K562 (cell line): ENCODE measurements around the gene PAK1IP1. TPM values are rescaled to one million over a fixed set of nuclear protein-coding genes. Genes with fewer than 3 reads are reported as not detected.

Experiments used
- ARNT ChIP-seq, 2 experiments: fragments of 450-650 bp; IDR thresholded peaks; 2 replicates each; pipeline ENCODE4 v1.6.1; 2016; ENCODE audit warnings: mild to moderate bottlenecking in 1 of 2
- BCOR ChIP-seq: fragments of 450-650 bp; IDR thresholded peaks from 2 replicates; pipeline ENCODE4 v1.6.1; 2016
- COPS2 ChIP-seq: fragments of 450-650 bp; conservative IDR thresholded peaks from 2 replicates; pipeline ENCODE4 v1.6.1; 2016; ENCODE audit warnings: mild to moderate bottlenecking, moderate library complexity
- CREB1 ChIP-seq, 2 experiments: sonication (generic) in 1 of 2; formaldehyde crosslinking in 1 of 2; IDR thresholded peaks; 2 replicates each; pipeline versions ENCODE4 v1.6.1 to v1.8.0; 2012 to 2022; ENCODE audit warnings: inconsistent platforms in 1 of 2, mild to moderate bottlenecking in 1 of 2, missing genetic modification reagents in 1 of 2, moderate library complexity in 1 of 2
- HINFP ChIP-seq: fragments of 450-650 bp; conservative IDR thresholded peaks from 2 replicates; pipeline ENCODE4 v1.6.1; 2016; ENCODE audit warnings: missing genetic modification characterization, low read depth, mild to moderate bottlenecking, control low read depth, missing compliant biosample characterization
- HOXB6 ChIP-seq: fragments of 250-450 bp; sonication (Bioruptor Pico); IDR thresholded peaks from 2 replicates; pipeline ENCODE4 v1.5.1; 2022; ENCODE audit warnings: mild to moderate bottlenecking, borderline replicate concordance
- MITF ChIP-seq: IDR thresholded peaks from 2 replicates; pipeline ENCODE4 v1.6.1; 2014; ENCODE audit warnings: antibody characterized with exemption
- NCOA4 ChIP-seq: fragments of 450-650 bp; IDR thresholded peaks from 2 replicates; pipeline ENCODE4 v1.6.1; 2018; ENCODE audit warnings: mild to moderate bottlenecking; ENCODE audit not compliant: partially characterized antibody
- NFIC ChIP-seq: fragments of 450-650 bp; IDR thresholded peaks from 2 replicates; pipeline ENCODE4 v1.6.1; 2017; ENCODE audit warnings: mild to moderate bottlenecking, inconsistent platforms
- ZBTB11 ChIP-seq, 3 experiments: fragments of 200-800 bp in 1 of 3; fragments of 250-450 bp in 1 of 3; fragments of 450-650 bp in 1 of 3; sonication (Bioruptor Pico) in 1 of 3; sonication (Bioruptor generic) in 1 of 3; formaldehyde crosslinking in 1 of 3; IDR thresholded peaks; 2 replicates each; pipeline versions ENCODE4 v1.6.1 to v1.8.0; 2016 to 2022; ENCODE audit warnings: mild to moderate bottlenecking in 2 of 3, missing genetic modification characterization in 2 of 3, missing compliant biosample characterization in 1 of 3, moderate library complexity in 1 of 3
- ZBTB12 ChIP-seq: fragments of 250-450 bp; sonication (Bioruptor Pico); IDR thresholded peaks from 2 replicates; pipeline ENCODE4 v1.4.0; 2020
- ZBTB5 ChIP-seq: fragments of 450-650 bp; IDR thresholded peaks from 2 replicates; pipeline ENCODE4 v1.6.1; 2017; ENCODE audit warnings: antibody characterized with exemption
- ZNF121 ChIP-seq: sonication (generic); formaldehyde crosslinking; conservative IDR thresholded peaks from 2 replicates; pipeline ENCODE4 v1.8.0; 2022; ENCODE audit warnings: missing genetic modification reagents
- ZNF212 ChIP-seq: fragments of 450-650 bp; formaldehyde crosslinking; IDR thresholded peaks from 2 replicates; pipeline ENCODE4 v1.4.0; 2020; ENCODE audit warnings: mild to moderate bottlenecking
- ZNF551 ChIP-seq: fragments of 250-450 bp; sonication (Bioruptor Pico); IDR thresholded peaks from 2 replicates; pipeline ENCODE4 v1.5.0; 2021; ENCODE audit warnings: mild to moderate bottlenecking, moderate library complexity
- ZNF583 ChIP-seq: fragments of 250-450 bp; sonication (Bioruptor Pico); IDR thresholded peaks from 2 replicates; pipeline ENCODE4 v1.4.0; 2020
- ZNF644 ChIP-seq: fragments of 200-800 bp; sonication (Bioruptor generic); IDR thresholded peaks from 2 replicates; pipeline ENCODE4 v1.6.1; 2016; ENCODE audit warnings: low read depth, missing genetic modification characterization, missing compliant biosample characterization
- polyA plus RNA-seq, 8 experiments: library from polyadenylated mRNA; depleted of rRNA in 4 of 8; stranded (reverse) in 5 of 8; unstranded in 3 of 8; fragments of >200 nt; fragmentation: Nextera tagmentation in 2 of 8; fragmentation: Illumina TruSeq in 1 of 8; extraction: Ambion mirVana in 2 of 8; extraction: Trizol in 1 of 8; gene quantifications; 2 replicates each; pipeline versions ENCODE4 v1.2.1 to v1.2.3, GENCODE V29; 2011 to 2014; ENCODE audit warnings: inconsistent platforms in 1 of 8, missing spikeins in 1 of 8
- total RNA-seq, 7 experiments: library from RNA; depleted of rRNA in 6 of 7; stranded (reverse); fragments of >200 nt in 6 of 7; fragmentation: Illumina TruSeq in 2 of 7; extraction: Trizol in 2 of 7; gene quantifications; 2 replicates each; pipeline versions ENCODE4 v1.2.1 to v1.2.3, GENCODE V29; 2011 to 2021; ENCODE audit warnings: low replicate concordance in 1 of 7

PAK1IP1 gene
- total and polyA plus RNA-seq, 9 of the 15 experiments (the other 6 are each of a cell fraction or from before 2014, with no cell fraction given): 50.0 to 200 (median 87.0) TPM

GRCh38 chr6:10747251-10747972 lies 52.6 kb downstream of the PAK1IP1 start, which contains the start of gene TMEM14B (continued):
- TF ChIP-seq ZBTB12 (peak; percentile 57), HOXB6 (CRISPR knock-in tag) (no peak), HINFP (tag) (no peak), COPS2 (no peak), CREB1 (IDR thresholded peaks at IDR 0.05) (peak; percentile 69), CREB1 (CRISPR knock-in tag; IDR thresholded peaks at IDR 0.05) (peak; percentile 72), ZNF212 (0 out of 2 replicates have a peak, but pooled peaks have one; percentile 56), ZNF551 (no peak), ZNF121 (CRISPR knock-in tag) (peak; percentile 99), ZNF644 (tag) (no peak), ZBTB5 (no peak), ARNT (IDR thresholded peaks at IDR 0.05) (peak in 1 of 2 experiments; percentile 64; a peak in 1 of 4 replicates), BCOR (peak; percentile 82), ZBTB11 (CRISPR knock-in tag; IDR thresholded peaks at IDR 0.05) (peak; percentile 86 to 95 (median 89); a peak in 5 of 6 replicates), NFIC (peak; percentile 98), ZNF583 (CRISPR knock-in tag) (peak; percentile 18; the same call in 1 of the 2 replicates), NCOA4 (no peak), MITF (peak; percentile 75)
